ENCODE data around the gene KCNH2.
"Not testable (repeated sequence)": the region's sequence is repeated elsewhere in the genome, so short reads cannot be mapped to it uniquely, and the experiment has no call there.

The KCNH2 gene

GRCh38 chr7:151012911-151013347 lies 34.8 kb upstream of the KCNH2 start:
- peak in 8 of 42 donors; percentile 26 to 63 (median 40) for DNase-seq
- intact Hi-C loops (cut with DNase I), result no loop called here

GRCh38 chr7:151012031-151012692 lies 34.0 kb upstream of the KCNH2 start:
- intact Hi-C loops (cut with DNase I), result no loop called here
- no peak for DNase-seq

- intact Hi-C loops (cut with DNase I); DNase-seq: not testable (repeated sequence)
Observed at GRCh38 chr7:151011616-151012015, 33.5 kb upstream of the KCNH2 start.

DNA sequence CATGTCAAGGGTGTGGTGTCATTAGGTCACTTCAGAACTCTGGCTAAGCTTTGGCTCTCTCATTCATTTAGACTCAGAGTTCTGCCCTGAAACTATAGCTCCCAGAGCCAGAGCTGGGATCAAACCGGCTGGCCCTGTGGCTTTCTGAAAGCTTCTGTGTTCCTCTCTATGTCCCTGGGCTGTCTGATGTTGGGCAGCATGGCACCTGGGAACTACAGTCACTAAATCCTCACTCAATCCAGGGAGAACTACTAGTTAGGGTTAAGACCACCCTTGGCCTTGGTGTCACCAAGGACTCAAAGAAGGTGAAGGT lies 32.9 kb upstream of the KCNH2 start:
- no peak for DNase-seq
- intact Hi-C loops (cut with DNase I), result no loop called here

GRCh38 chr7:151010307-151011096 lies 32.4 kb upstream of the KCNH2 start:
- intact Hi-C loops (cut with DNase I), result no loop called here
- peak in 1 of 42 donors; percentile 41 for DNase-seq

GRCh38 chr7:151010037-151010306 lies 31.9 kb upstream of the KCNH2 start:
- intact Hi-C loops (cut with DNase I), result no loop called here
- DNase-seq, result no peak

DNA sequence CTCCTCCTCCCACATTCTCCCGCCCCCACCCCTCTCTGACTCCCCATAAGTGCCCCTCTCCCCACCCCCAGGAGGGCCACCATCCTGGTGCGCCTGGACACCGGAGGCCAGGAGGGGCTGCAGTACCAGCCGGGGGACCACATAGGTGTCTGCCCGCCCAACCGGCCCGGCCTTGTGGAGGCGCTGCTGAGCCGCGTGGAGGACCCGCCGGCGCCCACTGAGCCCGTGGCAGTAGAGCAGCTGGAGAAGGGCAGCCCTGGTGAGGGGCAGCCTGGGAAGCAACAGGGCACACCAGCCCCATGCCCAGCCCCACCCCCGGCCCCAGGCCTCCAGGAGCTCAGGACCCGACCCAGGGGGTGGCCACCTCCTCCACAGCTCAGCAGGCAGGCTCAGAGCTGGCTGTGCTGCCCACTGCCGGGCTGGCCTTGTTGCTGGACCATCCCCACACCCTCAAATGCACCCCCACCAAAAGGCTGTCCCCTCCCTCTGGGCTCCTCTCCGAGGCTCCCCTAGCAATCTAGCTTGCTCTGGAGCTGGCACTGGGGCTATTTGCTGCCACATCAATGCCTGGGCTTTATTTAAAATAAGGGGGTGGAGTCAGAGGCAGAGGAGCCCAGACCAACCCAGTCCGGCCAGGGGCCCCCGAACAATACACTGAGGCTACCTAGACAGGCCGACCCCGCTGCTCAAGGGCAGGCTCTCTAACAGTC lies 31.4 kb upstream of the KCNH2 start:
- intact Hi-C loops (cut with DNase I), result no loop called here
- no peak for DNase-seq

- DNase-seq, result peak in 36 of 42 donors; percentile 30 to 83 (median 58)
- intact Hi-C loops (cut with DNase I), result no loop called here
Observed at GRCh38 chr7:151008511-151009323, 30.6 kb upstream of the KCNH2 start.

GRCh38 chr7:151008143-151008510 lies 30.0 kb upstream of the KCNH2 start:
- DNase-seq, result no peak
- intact Hi-C loops (cut with DNase I), result no loop called here

DNA sequence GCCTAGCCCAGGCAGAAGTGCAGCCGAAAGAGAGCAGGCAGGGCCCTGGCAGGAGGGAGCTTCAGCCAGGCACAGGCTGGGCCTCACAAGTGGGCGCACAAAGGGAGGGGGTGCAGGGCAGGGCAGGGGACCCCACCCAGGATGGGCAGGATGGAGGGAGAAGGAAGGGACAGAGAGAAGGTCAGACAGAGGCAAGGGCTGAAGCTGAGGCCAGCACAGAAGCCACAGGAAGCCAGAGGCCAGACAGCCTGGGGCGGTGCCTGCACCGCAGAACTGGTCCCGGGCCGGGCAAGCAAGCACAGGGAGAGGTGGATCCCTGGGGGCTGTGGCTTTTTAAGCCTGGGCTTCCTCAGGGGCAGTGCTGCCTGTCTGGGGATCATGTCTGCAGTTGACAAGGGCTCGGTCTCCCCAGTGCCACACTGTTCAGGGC lies 29.4 kb upstream of the KCNH2 start:
- intact Hi-C loops (cut with DNase I), result no loop called here
- no peak for DNase-seq

- intact Hi-C loops (cut with DNase I), result no loop called here
- DNase-seq, result no peak
Observed at GRCh38 chr7:151006590-151007300, 28.6 kb upstream of the KCNH2 start.

DNA sequence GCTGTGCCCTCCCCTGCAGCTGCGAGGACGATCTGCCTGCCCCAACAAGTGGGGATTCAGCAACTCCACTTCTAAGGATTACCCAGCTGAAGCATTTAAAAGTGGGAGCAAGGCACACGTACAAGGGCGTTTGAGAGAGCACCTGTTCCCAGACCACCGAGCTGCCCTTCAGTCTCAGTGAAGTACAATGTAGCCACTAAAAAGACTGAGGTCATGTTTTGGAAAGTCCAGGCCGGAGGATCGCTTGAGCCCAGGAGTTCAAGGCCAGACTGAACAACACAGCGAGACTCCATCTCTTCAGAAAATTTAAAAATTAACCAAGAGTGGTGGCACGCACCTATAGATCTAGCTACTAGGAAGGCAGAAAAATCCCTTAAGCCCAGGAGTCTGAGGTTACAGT lies 27.4 kb upstream of the KCNH2 start:
- DNase-seq, result no peak
- intact Hi-C loops (cut with DNase I), result no loop called here

DNA sequence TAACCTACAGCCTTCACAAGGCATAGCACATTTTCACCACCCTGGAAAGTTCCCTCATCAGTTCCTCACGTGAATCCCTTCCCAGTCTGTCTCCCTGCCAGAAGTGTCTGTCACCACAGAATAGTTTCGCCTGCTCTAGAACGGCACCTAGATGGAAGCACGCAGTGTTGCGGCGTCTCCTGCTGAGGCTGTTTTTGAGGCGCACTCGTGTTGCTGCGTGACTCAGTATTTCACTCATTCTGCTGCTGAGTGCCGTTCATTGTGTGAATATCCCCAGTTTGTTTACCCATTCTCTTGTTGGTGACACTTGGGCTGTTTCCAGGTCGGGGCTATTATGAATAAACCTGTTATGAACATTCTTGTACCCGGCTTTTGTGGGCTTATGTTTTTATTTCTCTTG lies 25.5 kb upstream of the KCNH2 start:
- peak in 9 of 42 donors; percentile 13 to 62 (median 33) for DNase-seq
- intact Hi-C loops (cut with DNase I), result no loop called here

- no peak for DNase-seq
- intact Hi-C loops (cut with DNase I), result no loop called here
Observed at GRCh38 chr7:151001546-151001945, 23.4 kb upstream of the KCNH2 start.

GRCh38 chr7:151000897-151001495 lies 22.9 kb upstream of the KCNH2 start:
- no peak for DNase-seq
- intact Hi-C loops (cut with DNase I), result no loop called here

GRCh38 chr7:150999497-151000230 lies 21.5 kb upstream of the KCNH2 start:
- DNase-seq, result no peak
- intact Hi-C loops (cut with DNase I), result loop anchor here (10.0 kb wide), 1 partner anchor 215 kb away; no protein-coding TSS in a partner anchor

DNA sequence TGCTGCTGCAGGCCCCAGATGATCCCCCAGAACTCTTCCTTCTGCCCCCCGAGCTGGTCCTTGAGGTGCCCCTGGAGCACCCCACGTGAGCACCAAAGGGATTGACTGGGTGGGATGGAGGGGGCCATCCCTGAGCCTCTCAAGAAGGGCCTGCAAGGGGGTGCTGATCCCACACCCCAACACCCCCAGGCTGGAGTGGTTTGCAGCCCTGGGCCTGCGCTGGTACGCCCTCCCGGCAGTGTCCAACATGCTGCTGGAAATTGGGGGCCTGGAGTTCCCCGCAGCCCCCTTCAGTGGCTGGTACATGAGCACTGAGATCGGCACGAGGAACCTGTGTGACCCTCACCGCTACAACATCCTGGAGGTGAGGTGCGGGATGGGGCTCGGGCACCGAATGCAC lies 20.9 kb upstream of the KCNH2 start:
- no peak for DNase-seq
- intact Hi-C loops (cut with DNase I), result loop anchor here (10.0 kb wide), 1 partner anchor 214 kb away; no protein-coding TSS in a partner anchor

- intact Hi-C loops (cut with DNase I), result loop anchor here (10.0 kb wide), 1 partner anchor 214 kb away; no protein-coding TSS in a partner anchor
Observed at GRCh38 chr7:150998341-150998740, 20.2 kb upstream of the KCNH2 start.

More at GRCh38 chr7:150998341-150998740, 20.2 kb upstream of the KCNH2 start:
- no peak for DNase-seq

Measured in head of caudate nucleus (tissue), 42 donors.